ENCODE results near the gene CAPN5.

The CAPN5 gene

DNA sequence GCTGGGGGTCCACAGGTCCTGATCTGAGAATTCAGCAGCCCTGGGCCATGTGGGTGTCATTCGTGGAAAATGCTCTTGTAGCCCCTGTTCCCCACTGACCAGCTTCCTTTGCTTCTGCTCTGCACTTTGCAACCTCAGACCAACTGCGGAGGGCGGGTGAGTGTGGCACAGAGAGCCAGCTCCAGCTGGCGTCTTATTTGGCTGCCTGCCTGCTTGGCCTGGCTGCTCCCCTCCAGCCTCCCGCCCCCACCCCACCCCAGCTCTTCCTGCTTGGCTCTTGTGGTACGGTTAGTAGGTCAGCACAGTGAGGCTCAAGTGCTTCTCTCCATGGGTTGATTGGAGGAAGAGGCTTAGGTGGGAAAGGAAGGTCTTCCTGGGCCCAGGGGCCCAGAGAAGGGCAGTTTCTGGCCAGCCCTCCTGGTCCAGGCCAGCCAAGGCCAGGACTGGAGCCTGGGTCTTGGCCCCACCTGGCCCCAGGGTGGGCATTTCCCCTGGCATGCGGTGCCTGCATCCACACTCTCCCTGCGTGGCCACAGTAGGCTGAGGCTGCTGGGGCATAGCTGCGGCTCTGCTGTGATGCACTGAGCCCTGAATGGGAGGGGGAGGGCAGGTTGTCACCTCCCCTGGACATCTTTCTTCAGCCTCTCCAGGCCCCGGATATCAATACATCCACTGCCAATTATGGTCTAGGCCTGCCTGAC, 87.8 kb downstream of the CAPN5 start:
- Mint-ChIP-seq H3K36me3 (ENCODE audit: insufficient read depth) (peaks cover 2% of the 10 kb centered on the region), H3K27me3 (no peaks in the 10 kb centered on the region), H3K27ac (ENCODE audit: low read depth) (no peak overlapping the region), H3K4me3 (no peak overlapping the region), H3K4me1 (peaks cover 27% of the 10 kb centered on the region), H3K9me3 (no peaks in the 10 kb centered on the region)
- ATAC-seq (replicated peaks; ENCODE audit: extremely low read depth, poor library complexity, severe bottlenecking) (no peak), DNase-seq (ENCODE audit: low spot score in 2 of 2) (no peak)

GRCh38 chr11:77155082-77155475, 88.3 kb downstream of the CAPN5 start:
- Mint-ChIP-seq H3K27ac (ENCODE audit: low read depth) (no peak overlapping the region), H3K36me3 (ENCODE audit: insufficient read depth) (peaks cover 2% of the 10 kb centered on the region), H3K4me3 (no peak overlapping the region), H3K9me3 (no peaks in the 10 kb centered on the region), H3K27me3 (no peaks in the 10 kb centered on the region), H3K4me1 (peaks cover 27% of the 10 kb centered on the region)
- DNase-seq (ENCODE audit: low spot score in 2 of 2) (no peak), ATAC-seq (replicated peaks; ENCODE audit: extremely low read depth, poor library complexity, severe bottlenecking) (no peak)

DNA sequence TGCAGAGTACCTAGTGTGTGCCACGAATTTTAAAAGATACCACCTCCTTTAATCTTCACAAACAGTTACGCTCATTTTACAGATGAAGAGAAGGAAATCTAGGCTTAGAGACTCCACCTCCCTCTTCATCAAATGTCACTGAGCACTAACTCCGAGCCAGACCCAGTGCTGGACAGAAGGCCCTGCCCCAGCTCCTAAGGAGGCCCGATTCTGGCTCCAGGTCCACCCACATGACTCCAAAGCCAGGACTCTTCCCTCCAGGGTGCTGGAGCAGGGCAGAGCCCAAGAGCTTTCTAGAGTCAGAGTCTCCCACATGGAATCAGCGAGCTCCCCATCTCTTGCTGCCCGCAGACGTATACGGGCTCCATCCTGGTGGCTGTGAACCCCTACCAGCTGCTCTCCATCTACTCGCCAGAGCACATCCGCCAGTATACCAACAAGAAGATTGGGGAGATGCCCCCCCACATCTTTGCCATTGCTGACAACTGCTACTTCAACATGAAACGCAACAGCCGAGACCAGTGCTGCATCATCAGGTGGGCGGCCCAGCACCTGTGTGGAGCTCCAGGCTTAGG, 88.9 kb downstream of the CAPN5 start:
- ATAC-seq (replicated peaks; ENCODE audit: extremely low read depth, poor library complexity, severe bottlenecking) (no peak), DNase-seq (ENCODE audit: low spot score in 2 of 2) (no peak)
- Mint-ChIP-seq H3K27ac (ENCODE audit: low read depth) (no peak overlapping the region), H3K9me3 (no peaks in the 10 kb centered on the region), H3K4me3 (no peak overlapping the region), H3K27me3 (no peaks in the 10 kb centered on the region), H3K36me3 (ENCODE audit: insufficient read depth) (peaks cover 2% of the 10 kb centered on the region), H3K4me1 (peaks cover 27% of the 10 kb centered on the region)

DNA sequence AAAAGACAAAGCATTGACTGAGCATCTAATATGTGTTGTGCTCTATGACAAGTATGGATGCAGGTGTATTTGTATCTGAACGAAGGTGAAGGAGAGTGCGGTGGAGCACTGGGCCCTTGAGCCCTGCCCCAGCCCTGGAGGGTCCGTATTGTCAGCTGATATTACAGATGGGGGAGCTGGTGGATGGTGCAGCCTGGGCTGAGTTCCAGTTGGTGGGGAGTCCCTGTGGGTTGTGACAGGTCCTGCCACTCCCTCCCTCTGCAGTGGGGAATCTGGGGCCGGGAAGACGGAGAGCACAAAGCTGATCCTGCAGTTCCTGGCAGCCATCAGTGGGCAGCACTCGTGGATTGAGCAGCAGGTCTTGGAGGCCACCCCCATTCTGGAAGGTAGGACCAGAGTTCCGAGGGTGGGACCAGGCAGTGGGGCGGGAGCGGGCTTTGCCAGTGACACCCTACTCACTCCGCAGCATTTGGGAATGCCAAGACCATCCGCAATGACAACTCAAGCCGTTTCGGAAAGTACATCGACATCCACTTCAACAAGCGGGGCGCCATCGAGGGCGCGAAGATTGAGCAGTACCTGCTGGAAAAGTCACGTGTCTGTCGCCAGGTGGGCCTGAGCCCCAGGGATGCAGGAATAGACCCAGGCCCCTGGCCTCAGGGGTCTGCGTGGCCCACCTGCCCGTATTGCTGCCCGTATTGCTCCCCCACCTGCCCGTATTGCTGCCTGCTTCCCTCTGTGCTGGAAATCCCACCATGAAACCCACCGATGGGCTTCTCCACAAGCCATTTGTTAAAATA, 89.8 kb downstream of the CAPN5 start:
- no peaks in the 10 kb centered on the region for H3K27me3 Mint-ChIP-seq
- ATAC-seq (replicated peaks; ENCODE audit: extremely low read depth, poor library complexity, severe bottlenecking) (no peak), DNase-seq (ENCODE audit: low spot score in 2 of 2) (no peak)
- H3K4me1 Mint-ChIP-seq: peaks cover 23% of the 10 kb centered on the region
- no peaks in the 10 kb centered on the region for H3K9me3 Mint-ChIP-seq
- peaks cover 2% of the 10 kb centered on the region for H3K36me3 Mint-ChIP-seq (ENCODE audit: insufficient read depth)
- no peak overlapping the region for H3K27ac Mint-ChIP-seq (ENCODE audit: low read depth)
- no peak overlapping the region for H3K4me3 Mint-ChIP-seq

- no peaks in the 10 kb centered on the region for H3K9me3 Mint-ChIP-seq
- H3K4me3 Mint-ChIP-seq: no peak overlapping the region
- peak overlapping the region; percentile 45 for H3K27ac Mint-ChIP-seq (ENCODE audit: low read depth)
- ATAC-seq (replicated peaks; ENCODE audit: extremely low read depth, poor library complexity, severe bottlenecking) (no peak), DNase-seq (ENCODE audit: low spot score in 2 of 2) (no peak)
- H3K36me3 Mint-ChIP-seq (ENCODE audit: insufficient read depth): no peaks in the 10 kb centered on the region
- peaks cover 7% of the 10 kb centered on the region for H3K4me1 Mint-ChIP-seq
- no peaks in the 10 kb centered on the region for H3K27me3 Mint-ChIP-seq
These were observed 91.4 kb downstream of the CAPN5 start for GRCh38 chr11:77158041-77158695.

GRCh38 chr11:77159219-77159936, 92.6 kb downstream of the CAPN5 start:
- H3K27ac Mint-ChIP-seq (ENCODE audit: low read depth): no peak overlapping the region
- DNase-seq (ENCODE audit: low spot score in 2 of 2) (no peak), ATAC-seq (replicated peaks; ENCODE audit: extremely low read depth, poor library complexity, severe bottlenecking) (no peak)
- no peaks in the 10 kb centered on the region for H3K27me3 Mint-ChIP-seq
- H3K4me1 Mint-ChIP-seq: no peaks in the 10 kb centered on the region
- no peaks in the 10 kb centered on the region for H3K9me3 Mint-ChIP-seq
- H3K4me3 Mint-ChIP-seq: no peak overlapping the region
- H3K36me3 Mint-ChIP-seq (ENCODE audit: insufficient read depth): no peaks in the 10 kb centered on the region

DNA sequence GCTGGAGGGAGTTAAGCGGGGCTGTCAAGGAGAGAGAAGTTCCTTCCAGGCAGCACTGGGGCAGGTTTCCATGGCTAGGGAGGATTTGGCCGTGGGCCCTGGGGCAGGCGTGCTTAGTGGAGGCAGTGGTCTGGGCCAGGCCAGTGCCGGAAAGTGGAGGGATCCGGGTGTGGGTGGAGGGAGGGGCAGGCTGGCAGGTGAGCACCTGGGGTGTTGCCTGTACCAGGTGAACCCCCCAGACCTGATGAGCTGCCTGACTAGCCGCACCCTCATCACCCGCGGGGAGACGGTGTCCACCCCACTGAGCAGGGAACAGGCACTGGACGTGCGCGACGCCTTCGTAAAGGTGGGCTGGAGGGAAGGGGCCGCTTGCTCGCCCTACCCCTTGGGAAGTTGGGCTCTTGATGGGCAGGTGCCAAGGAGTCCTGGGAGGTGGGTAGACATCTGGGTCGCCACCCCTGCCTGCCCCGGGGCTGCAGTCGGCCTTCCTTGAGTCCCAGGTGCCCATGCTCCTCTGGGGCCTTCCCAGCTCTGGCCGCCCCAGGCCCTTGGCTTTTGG, 93.2 kb downstream of the CAPN5 start:
- H3K27me3 Mint-ChIP-seq: no peaks in the 10 kb centered on the region
- no peaks in the 10 kb centered on the region for H3K9me3 Mint-ChIP-seq
- no peak overlapping the region for H3K4me3 Mint-ChIP-seq
- no peaks in the 10 kb centered on the region for H3K4me1 Mint-ChIP-seq
- no peak for DNase-seq (ENCODE audit: low spot score in 2 of 2)
- ATAC-seq (replicated peaks; ENCODE audit: extremely low read depth, poor library complexity, severe bottlenecking): no peak
- H3K36me3 Mint-ChIP-seq (ENCODE audit: insufficient read depth): no peaks in the 10 kb centered on the region
- H3K27ac Mint-ChIP-seq (ENCODE audit: low read depth): no peak overlapping the region

GRCh38 chr11:77163271-77163670, 96.5 kb downstream of the CAPN5 start:
- ATAC-seq (replicated peaks; ENCODE audit: extremely low read depth, poor library complexity, severe bottlenecking) (no peak), DNase-seq (ENCODE audit: low spot score in 2 of 2) (no peak)
- H3K9me3 Mint-ChIP-seq: no peaks in the 10 kb centered on the region
- H3K27ac Mint-ChIP-seq (ENCODE audit: low read depth): no peak overlapping the region
- no peaks in the 10 kb centered on the region for H3K27me3 Mint-ChIP-seq
- no peaks in the 10 kb centered on the region for H3K36me3 Mint-ChIP-seq (ENCODE audit: insufficient read depth)
- H3K4me3 Mint-ChIP-seq: no peak overlapping the region
- H3K4me1 Mint-ChIP-seq: no peaks in the 10 kb centered on the region

- DNase-seq (ENCODE audit: low spot score in 2 of 2): no peak
- no peak for ATAC-seq (replicated peaks; ENCODE audit: extremely low read depth, poor library complexity, severe bottlenecking)
These were observed 98.3 kb downstream of the CAPN5 start for GRCh38 chr11:77165066-77165465.

DNA sequence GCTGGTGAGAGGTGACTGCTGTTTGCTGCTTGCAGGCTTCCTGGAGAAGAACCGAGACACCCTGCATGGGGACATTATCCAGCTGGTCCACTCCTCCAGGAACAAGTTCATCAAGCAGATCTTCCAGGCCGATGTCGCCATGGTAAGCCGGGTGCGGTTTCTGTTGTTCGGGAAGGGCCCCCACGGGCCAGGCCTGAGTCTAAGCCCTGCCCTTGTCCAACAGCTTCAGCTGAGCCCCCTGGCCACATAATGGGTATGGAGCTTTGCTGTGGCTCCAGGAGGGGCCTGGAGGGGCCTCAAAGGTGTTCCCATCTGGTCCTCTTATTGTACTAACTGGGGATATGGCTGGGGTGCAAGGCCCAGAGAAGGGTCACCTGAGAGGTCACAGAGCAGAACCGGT, 99.2 kb downstream of the CAPN5 start:
- H3K36me3 Mint-ChIP-seq (ENCODE audit: insufficient read depth): no peaks in the 10 kb centered on the region
- H3K9me3 Mint-ChIP-seq: no peaks in the 10 kb centered on the region
- no peak overlapping the region for H3K4me3 Mint-ChIP-seq
- no peaks in the 10 kb centered on the region for H3K27me3 Mint-ChIP-seq
- no peaks in the 10 kb centered on the region for H3K4me1 Mint-ChIP-seq
- DNase-seq (ENCODE audit: low spot score in 2 of 2): no peak
- H3K27ac Mint-ChIP-seq (ENCODE audit: low read depth): no peak overlapping the region
- ATAC-seq (replicated peaks; ENCODE audit: extremely low read depth, poor library complexity, severe bottlenecking): no peak

More at GRCh38 chr11:77165066-77165465, 98.3 kb downstream of the CAPN5 start:
- no peaks in the 10 kb centered on the region for H3K9me3 Mint-ChIP-seq
- no peak overlapping the region for H3K27ac Mint-ChIP-seq (ENCODE audit: low read depth)
- no peak overlapping the region for H3K4me3 Mint-ChIP-seq
- H3K27me3 Mint-ChIP-seq: no peaks in the 10 kb centered on the region
- H3K36me3 Mint-ChIP-seq (ENCODE audit: insufficient read depth): no peaks in the 10 kb centered on the region
- no peaks in the 10 kb centered on the region for H3K4me1 Mint-ChIP-seq

DNA sequence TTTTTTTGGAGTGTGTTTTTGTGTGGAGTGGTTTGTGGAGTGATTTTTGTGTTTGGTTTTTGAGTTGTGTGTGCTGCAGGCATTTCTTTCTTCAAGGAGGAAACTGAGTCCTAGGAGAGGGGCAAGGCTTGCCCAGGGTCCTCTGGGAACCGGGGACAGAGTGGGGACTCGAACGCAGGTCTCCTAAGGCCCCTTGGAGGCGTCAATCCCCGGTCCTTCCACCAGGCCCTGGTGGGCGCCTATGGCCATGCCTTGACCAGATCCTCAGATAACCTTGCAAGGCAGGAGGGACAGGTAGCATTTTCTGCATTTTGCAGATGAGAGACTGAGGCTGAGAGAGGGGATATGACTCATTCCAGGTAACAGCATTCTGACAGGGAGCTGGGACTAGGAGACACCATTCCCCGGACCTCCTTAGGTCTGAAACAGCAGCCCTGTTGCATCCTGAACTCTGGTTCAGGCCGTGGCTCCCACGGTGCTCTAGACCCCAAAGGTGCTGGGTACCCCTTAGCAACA, 100.4 kb downstream of the CAPN5 start:
- Mint-ChIP-seq H3K4me1 (no peaks in the 10 kb centered on the region), H3K4me3 (no peak overlapping the region), H3K36me3 (ENCODE audit: insufficient read depth) (peaks cover 1% of the 10 kb centered on the region), H3K9me3 (no peaks in the 10 kb centered on the region), H3K27me3 (no peaks in the 10 kb centered on the region), H3K27ac (ENCODE audit: low read depth) (no peak overlapping the region)
- ATAC-seq (replicated peaks; ENCODE audit: extremely low read depth, poor library complexity, severe bottlenecking) (no peak), DNase-seq (ENCODE audit: low spot score in 2 of 2) (no peak)

GRCh38 chr11:77167791-77168190, 101.0 kb downstream of the CAPN5 start:
- no peak for DNase-seq (ENCODE audit: low spot score in 2 of 2)
- H3K36me3 Mint-ChIP-seq (ENCODE audit: insufficient read depth): peaks cover 1% of the 10 kb centered on the region
- ATAC-seq (replicated peaks; ENCODE audit: extremely low read depth, poor library complexity, severe bottlenecking): no peak
- no peak overlapping the region for H3K27ac Mint-ChIP-seq (ENCODE audit: low read depth)
- H3K4me3 Mint-ChIP-seq: no peak overlapping the region
- no peaks in the 10 kb centered on the region for H3K27me3 Mint-ChIP-seq
- H3K4me1 Mint-ChIP-seq: no peaks in the 10 kb centered on the region
- H3K9me3 Mint-ChIP-seq: no peaks in the 10 kb centered on the region
